Measurements from ENCODE around the gene GNAT2.

- TF ChIP-seq POLR2A (IDR thresholded peaks at IDR 0.05; ENCODE audit: low read depth, low read length) (no peak), EZH2 (IDR thresholded peaks at IDR 0.05; ENCODE audit: borderline replicate concordance, low read depth, low read length, severe bottlenecking) (no peak), CTCF (IDR thresholded peaks at IDR 0.05; ENCODE audit: extremely low read depth in 1 of 2, insufficient read depth in 1 of 2, low read depth in 1 of 2, low read length in 2 of 2) (no peak), POLR2AphosphoS5 (IDR thresholded peaks at IDR 0.05; ENCODE audit: insufficient read depth, low read depth, low read length) (no peak), MAX (IDR thresholded peaks at IDR 0.05; ENCODE audit: insufficient read depth, insufficient read length) (no peak), MYC (IDR thresholded peaks at IDR 0.05; ENCODE audit: low read depth, low read length) (no peak), GATA2 (IDR thresholded peaks at IDR 0.05; ENCODE audit: insufficient read depth, insufficient read length, low read depth, low read length) (no peak), JUN (IDR thresholded peaks at IDR 0.05; ENCODE audit: borderline replicate concordance, insufficient read depth, insufficient read length, low read depth) (no peak), FOS (IDR thresholded peaks at IDR 0.05; ENCODE audit: borderline replicate concordance, insufficient read depth, low read length) (no peak)
Measured at GRCh38 chr1:109567877-109568672, 51.3 kb downstream of the GNAT2 start.

Data from endothelial cell of umbilical vein (primary cell).